Fibroblast of lung (primary cell): ENCODE measurements around the gene ISM2.

Experiments used
- EZH2 ChIP-seq: IDR thresholded peaks from 2 replicates; pipeline ENCODE4 v1.5.1; 2012; ENCODE audit warnings: low read length, control low read depth, mild to moderate bottlenecking; ENCODE audit errors: missing control alignments
- TF ChIP-seq, protein P1 (sequence below), 2 donors: IDR thresholded peaks in 1 of 2; conservative IDR thresholded peaks in 1 of 2; 1 replicate in 1 of 2; 2 replicates in 1 of 2; pipeline ENCODE4 v1.5.1; 2011 to 2012; ENCODE audit warnings: low read length in 2 of 2, control low read depth in 1 of 2, inconsistent platforms in 1 of 2, low read depth in 1 of 2, mild to moderate bottlenecking in 1 of 2

- TF ChIP-seq, protein P1, sequence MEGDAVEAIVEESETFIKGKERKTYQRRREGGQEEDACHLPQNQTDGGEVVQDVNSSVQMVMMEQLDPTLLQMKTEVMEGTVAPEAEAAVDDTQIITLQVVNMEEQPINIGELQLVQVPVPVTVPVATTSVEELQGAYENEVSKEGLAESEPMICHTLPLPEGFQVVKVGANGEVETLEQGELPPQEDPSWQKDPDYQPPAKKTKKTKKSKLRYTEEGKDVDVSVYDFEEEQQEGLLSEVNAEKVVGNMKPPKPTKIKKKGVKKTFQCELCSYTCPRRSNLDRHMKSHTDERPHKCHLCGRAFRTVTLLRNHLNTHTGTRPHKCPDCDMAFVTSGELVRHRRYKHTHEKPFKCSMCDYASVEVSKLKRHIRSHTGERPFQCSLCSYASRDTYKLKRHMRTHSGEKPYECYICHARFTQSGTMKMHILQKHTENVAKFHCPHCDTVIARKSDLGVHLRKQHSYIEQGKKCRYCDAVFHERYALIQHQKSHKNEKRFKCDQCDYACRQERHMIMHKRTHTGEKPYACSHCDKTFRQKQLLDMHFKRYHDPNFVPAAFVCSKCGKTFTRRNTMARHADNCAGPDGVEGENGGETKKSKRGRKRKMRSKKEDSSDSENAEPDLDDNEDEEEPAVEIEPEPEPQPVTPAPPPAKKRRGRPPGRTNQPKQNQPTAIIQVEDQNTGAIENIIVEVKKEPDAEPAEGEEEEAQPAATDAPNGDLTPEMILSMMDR (conservative IDR thresholded peaks at IDR 0.05 in 1 of 2, IDR thresholded peaks at IDR 0.05 in 1 of 2; ENCODE audit: low read depth in 1 of 2, low read length in 2 of 2) = no peak
- no peak for TF ChIP-seq EZH2
These were observed 10.3 kb upstream of the ISM2 start for GRCh38 chr14:77508876-77509275.
